GM18526 (cell line): Measurements from ENCODE around the gene CACNA1S.

ENCODE experiments used
- POLR2A ChIP-seq: IDR thresholded peaks from 3 replicates; pipeline ENCODE4 v1.6.1; 2011; ENCODE audit not compliant: insufficient read length; ENCODE audit errors: extremely low read depth

Gene CACNA1S

DNA sequence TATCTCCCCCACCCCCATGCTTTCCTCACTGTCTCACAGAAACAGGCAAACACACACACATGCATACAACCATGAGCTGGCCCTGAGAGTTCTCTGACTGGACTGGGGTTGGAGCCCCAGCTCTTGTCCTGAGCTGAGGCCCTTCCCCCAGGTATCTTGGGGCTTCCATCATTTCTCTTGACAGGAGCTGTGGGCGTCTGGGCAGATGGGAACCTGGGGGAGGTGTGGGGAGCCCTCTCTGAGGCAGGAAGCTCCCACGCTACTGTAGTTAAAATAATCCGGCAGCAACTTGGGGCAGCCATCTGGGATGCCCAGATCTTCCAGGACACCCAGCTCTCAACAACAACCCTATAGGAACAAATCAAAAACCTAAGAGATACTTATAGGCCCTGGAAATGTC, 86.0 kb downstream of the CACNA1S start:
- TF ChIP-seq POLR2A: no peak

DNA sequence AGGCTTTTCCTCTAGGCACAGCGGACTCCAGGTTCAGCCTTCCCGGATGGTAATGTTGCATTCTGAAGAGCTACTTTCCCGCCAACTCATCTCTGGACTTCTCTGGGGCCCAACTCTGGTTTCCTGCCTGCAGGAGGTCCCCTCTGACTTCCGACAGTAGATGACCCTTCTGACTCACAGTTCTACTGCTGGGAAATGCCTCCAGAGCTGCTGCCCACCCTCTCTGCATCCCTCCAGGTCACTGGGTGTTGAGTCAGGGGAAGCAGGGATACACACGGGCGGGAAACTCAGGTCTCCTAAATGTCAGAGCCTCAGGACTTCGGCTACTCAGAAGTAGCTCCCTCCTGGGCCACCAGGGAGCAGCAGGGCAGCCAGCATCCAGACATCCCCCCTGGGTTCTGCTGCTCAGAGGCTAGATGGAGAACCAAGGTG, 86.6 kb downstream of the CACNA1S start:
- no peak for TF ChIP-seq POLR2A

GRCh38 chr1:201024625-201024998, 87.6 kb downstream of the CACNA1S start:
- no peak for TF ChIP-seq POLR2A

GRCh38 chr1:201023920-201024624, 88.2 kb downstream of the CACNA1S start:
- no peak for TF ChIP-seq POLR2A

- TF ChIP-seq POLR2A: peak; percentile 59
These were observed 88.7 kb downstream of the CACNA1S start, which contains the start of gene KIF21B for GRCh38 chr1:201023517-201023902. KIF21B (minus strand) TSS chr1:201023714; CDS start chr1:201023383, 331 bp downstream.

GRCh38 chr1:201022820-201023516, 89.3 kb downstream of the CACNA1S start:
- no peak for TF ChIP-seq POLR2A

DNA sequence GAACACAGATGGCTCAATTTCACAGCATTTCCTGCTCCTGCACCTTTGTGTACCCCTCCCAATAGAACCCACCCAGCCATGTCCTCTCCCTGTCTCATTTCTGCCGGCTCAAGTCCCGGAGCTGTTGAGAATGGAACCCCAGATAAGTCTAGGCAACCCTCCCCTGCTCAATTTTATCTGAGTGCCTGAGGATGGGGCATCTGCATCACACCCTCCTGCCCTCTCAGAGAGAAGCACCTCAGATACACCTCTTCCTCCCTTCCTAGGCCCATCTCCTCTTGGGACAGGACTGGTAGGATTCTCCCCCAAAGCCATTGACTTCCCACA, 89.8 kb downstream of the CACNA1S start:
- TF ChIP-seq POLR2A: no peak

DNA sequence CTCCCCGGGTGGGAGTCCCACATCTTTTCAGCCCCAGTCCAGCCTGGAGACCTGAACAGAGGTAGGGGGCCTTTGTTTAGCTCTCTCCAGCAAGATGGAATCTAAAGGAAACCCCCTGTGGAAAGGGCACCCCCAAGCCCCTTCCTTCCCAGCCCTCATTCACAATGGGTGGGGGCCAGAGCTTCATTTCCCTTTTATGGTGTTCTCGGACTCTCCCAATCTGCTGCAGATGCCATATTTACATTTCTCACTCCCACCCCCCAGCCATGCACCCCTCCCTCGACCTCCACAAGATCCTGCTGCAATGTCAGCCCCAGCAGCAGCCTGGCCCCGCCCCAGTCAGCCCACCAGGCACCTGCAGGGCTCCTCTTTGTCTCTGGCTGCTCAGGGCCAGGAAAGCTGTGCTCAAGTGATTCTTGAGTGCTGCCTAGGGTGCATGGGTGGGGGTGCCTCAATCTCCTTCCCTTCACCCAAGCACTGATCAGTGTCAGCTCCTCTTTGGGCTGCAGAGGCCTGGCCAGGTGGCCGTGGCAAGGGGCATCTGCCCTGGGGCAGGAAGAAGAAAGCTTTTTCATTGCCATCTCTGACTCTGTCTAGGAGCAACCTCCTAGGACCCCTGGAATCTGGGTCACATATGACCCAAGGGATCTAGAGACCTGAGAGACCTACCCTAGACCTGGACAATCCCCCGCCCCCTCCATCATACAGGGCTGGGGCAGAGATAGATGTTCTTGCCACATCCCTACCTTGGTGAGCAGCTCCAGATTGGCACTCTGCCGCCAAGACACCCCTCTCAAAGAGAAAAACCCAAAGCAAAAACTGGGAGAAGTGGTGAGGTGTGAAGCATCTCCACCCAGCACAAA, 90.4 kb downstream of the CACNA1S start:
- TF ChIP-seq POLR2A: peak; percentile 46

DNA sequence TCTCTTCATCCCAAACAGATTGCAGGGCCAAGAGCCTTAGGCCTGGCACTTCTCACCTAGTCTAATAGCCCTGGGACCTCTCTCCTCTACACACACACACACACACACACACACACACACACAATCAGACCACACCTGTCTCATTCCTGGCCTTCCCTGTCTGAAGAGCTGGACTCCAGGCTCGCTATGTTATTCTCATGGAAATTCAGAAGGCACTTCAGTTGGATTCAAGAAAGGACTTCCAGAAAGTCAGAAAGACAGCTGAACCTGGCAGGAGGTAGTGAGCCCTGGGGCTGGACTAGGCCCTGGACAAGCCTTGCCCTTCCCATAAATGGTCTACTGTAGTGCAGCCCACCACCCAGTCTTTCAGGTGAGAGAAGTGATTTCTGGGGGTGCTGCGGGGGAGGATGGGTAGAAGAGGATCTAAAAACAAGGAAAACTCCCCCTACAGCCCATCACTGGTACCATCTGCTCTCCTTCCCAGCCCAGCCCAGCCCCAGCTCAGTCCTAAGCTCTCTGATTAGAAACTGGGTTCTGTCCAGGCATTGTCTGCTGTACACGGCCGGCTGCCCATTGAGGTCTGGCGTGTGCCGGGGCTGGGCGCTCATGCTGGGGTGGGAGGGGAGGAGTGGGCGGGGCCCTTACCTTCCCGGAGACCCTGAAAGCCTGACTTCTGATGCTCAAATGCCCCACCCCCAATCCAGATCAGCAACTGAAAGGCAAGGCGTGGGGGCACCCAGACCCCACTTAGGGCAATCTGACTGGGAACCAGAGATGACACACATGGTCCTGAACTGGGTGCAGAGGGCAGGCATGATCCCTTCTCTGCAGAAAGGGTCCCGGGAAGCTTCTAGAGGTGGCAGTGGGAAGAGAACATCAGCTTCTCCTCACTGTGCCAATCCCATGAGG, 91.3 kb downstream of the CACNA1S start:
- no peak for TF ChIP-seq POLR2A

- no peak for TF ChIP-seq POLR2A
These were observed 92.1 kb downstream of the CACNA1S start for GRCh38 chr1:201020040-201020591.

GRCh38 chr1:201019321-201019977, 92.8 kb downstream of the CACNA1S start:
- peak; percentile 51 for TF ChIP-seq POLR2A

DNA sequence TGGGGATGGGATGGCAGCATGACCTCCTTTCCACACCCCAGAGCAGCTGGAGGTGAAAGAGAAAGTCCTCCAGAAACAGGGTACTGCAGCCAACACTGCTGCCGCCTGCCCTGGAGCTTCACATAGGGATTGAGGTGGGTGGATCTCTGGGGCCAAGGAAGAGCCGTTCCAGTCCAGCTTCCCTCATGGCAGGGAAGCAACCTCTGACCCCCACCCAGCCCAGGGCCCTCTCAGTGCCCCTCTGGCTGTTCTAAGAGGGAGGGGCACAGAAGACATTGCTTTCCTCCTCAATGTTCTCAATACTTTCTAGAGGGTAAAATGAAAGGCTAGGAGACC, 94.4 kb downstream of the CACNA1S start:
- TF ChIP-seq POLR2A: no peak

GRCh38 chr1:201016943-201017827, 95.0 kb downstream of the CACNA1S start:
- no peak for TF ChIP-seq POLR2A

GRCh38 chr1:201016211-201016651, 96.0 kb downstream of the CACNA1S start:
- TF ChIP-seq POLR2A: no peak
